MM.1S (cell line): ENCODE results near the gene DXO.

ENCODE experiments used
- CTCF ChIP-seq: fragments of 300-600 bp; sonication (generic); IDR thresholded peaks from 2 replicates; pipeline ENCODE4 v1.5.1; 2016; ENCODE audit warnings: antibody characterized with exemption, low read length, mixed read lengths
- EZH2phosphoT487 ChIP-seq: fragments of 300-600 bp; sonication (generic); IDR thresholded peaks from 2 replicates; pipeline ENCODE4 v1.6.1; 2018; ENCODE audit warnings: antibody characterized with exemption, low read length

- TF ChIP-seq CTCF (no peak), EZH2phosphoT487 (no peak)
These were observed 43.9 kb downstream of the DXO start for GRCh38 chr6:31927863-31928671.
